Measurements from ENCODE around the gene LRP3. TPM values are rescaled to one million over a fixed set of nuclear protein-coding genes. Genes with fewer than 3 reads are reported as not detected.
"Not testable (repeated sequence)": the region's sequence is repeated elsewhere in the genome, so short reads cannot be mapped to it uniquely, and the experiment has no call there.

LRP3 gene
- total RNA-seq, 1 donor from 2014 or later: 0.21 TPM

DNA sequence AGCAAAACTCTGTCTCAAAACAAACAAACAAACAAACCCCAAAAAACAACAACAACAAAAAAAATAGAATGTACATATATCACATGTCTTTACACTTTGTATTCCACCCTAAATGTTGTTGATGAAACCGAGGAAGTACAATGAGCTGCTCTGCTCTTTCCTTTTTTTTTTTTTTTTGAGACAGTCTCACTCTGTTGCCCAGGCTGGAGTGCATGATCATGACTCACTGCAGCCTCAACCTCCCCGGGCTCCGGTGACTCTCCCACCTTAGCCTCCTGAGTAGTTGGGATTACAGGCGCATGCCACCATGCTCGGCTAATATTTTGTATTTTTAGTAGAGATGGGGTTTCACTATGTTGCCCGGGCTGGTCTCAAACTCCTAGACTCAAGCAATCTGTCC is 30.6 kb upstream of the LRP3 start:
- intact Hi-C loops (cut with micrococcal nuclease): no loop called here
- Mint-ChIP-seq H3K4me1 (ENCODE audit: low read depth) (peaks cover 25% of the 10 kb centered on the region), H3K27ac (no peak overlapping the region)

DNA sequence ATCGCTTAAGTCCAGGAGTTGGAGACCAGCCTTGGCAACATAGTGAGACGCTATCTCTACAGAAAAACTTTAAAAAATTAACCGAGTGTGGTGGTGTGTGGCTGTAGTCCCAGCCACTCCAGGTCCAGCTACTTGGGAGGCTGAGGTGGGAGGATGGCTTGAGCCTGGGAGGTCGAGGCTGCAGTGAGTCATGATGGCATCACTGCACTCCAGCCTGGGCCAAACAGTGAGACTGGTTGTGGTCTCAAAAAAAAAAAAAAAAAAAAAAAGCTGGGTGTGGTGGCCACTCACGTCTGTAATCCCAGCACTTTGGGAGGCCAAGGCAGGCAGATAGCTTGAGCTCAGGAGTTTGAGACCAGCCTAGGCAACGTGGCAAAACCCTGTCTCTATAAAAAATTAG is 28.1 kb upstream of the LRP3 start:
- intact Hi-C loops (cut with micrococcal nuclease); H3K27me3 Mint-ChIP-seq (ENCODE audit: low read depth); H3K4me3 Mint-ChIP-seq (ENCODE audit: low read depth); DNase-seq (ENCODE audit: low spot score); H3K36me3 Mint-ChIP-seq (ENCODE audit: low read depth); H3K27ac Mint-ChIP-seq: not testable (repeated sequence)
- Mint-ChIP-seq H3K4me1 (ENCODE audit: low read depth) (peaks cover 10% of the 10 kb centered on the region), H3K9me3 (peaks cover 16% of the 10 kb centered on the region)

More for the DNA sequence above, 30.6 kb upstream of the LRP3 start:
- Mint-ChIP-seq H3K27me3 (ENCODE audit: low read depth) (no peaks in the 10 kb centered on the region), H3K36me3 (ENCODE audit: low read depth) (peaks cover 5% of the 10 kb centered on the region), H3K4me3 (ENCODE audit: low read depth) (no peak overlapping the region), H3K9me3 (peaks cover 9% of the 10 kb centered on the region)
- no peak for DNase-seq (ENCODE audit: low spot score)

DNA sequence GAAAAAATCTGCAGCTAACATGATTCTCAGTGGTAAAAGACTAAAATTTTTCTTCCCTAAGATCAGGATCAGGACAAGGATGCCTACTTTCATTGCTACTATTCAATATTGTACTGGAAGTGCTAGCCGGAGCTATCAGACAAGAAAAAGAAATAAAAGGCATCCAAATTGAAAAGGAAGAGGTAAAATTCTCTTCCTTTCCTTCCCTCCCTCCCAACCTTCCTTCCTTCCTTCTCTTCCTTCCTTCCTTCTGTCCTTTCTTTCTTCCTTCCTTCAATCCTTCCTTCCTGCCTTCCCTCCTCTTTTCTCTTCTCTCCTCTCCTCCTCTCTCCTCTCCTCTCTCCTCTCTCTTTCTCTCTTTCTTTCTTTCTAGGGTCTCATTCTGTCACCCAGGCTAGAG is 26.7 kb upstream of the LRP3 start:
- Mint-ChIP-seq H3K27ac (no peak overlapping the region), H3K4me1 (ENCODE audit: low read depth) (peaks cover 6% of the 10 kb centered on the region)

DNA sequence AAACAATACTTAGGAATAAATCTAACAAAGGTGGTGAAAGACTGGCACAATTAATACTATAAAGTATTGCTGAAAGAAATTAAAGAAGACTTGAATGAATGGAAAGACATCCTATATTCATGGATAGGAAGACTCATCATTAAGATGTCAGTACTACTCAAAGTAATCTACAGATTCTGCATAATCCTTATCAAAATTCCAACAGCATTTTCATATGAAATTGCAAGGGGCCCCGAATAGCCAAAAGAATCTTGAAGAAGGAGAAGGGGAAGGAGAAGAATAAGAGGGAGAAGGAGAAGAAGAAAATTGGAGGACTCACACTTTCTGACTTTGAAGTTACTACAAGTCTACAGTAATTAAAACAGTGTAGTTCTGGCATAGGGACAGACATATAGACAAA is 25.6 kb upstream of the LRP3 start:
- Mint-ChIP-seq H3K27me3 (ENCODE audit: low read depth) (no peaks in the 10 kb centered on the region), H3K4me3 (ENCODE audit: low read depth) (no peak overlapping the region), H3K4me1 (ENCODE audit: low read depth) (peaks cover 7% of the 10 kb centered on the region), H3K9me3 (peaks cover 16% of the 10 kb centered on the region), H3K27ac (no peak overlapping the region), H3K36me3 (ENCODE audit: low read depth) (peaks cover 10% of the 10 kb centered on the region)
- intact Hi-C loops (cut with micrococcal nuclease): no loop called here
- DNase-seq (ENCODE audit: low spot score): no peak

More for the DNA sequence above, 26.7 kb upstream of the LRP3 start:
- intact Hi-C loops (cut with micrococcal nuclease): no loop called here
- H3K4me3 Mint-ChIP-seq (ENCODE audit: low read depth): no peak overlapping the region
- peaks cover 7% of the 10 kb centered on the region for H3K36me3 Mint-ChIP-seq (ENCODE audit: low read depth)
- peaks cover 16% of the 10 kb centered on the region for H3K9me3 Mint-ChIP-seq
- no peaks in the 10 kb centered on the region for H3K27me3 Mint-ChIP-seq (ENCODE audit: low read depth)
- no peak for DNase-seq (ENCODE audit: low spot score)

DNA sequence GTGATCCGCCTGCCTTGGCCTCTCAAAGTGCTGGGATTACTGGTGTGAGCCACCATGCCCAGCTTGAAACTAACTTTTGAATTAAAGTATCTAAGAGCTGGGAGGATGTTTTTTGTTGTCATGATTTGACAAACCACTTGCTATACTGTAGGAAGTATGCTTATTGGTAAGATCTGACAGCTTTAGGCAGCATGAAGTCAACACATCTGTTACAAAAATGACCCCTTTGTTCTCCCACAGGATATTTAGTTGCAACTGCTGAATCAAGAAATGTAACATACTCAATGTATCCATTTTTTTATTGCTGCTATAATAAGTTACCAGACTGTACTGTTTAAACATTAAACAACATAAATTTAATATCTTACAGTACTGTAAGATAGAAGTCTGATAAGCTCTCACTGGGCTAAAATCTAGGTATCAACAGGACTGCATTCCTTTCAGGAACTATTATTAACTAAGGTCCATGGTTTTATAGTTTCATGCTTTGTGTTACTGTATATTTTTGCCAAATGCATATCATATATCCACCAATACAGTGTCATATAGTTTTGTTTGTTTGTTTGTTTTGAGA is 22.8 kb upstream of the LRP3 start:
- Mint-ChIP-seq H3K27me3 (ENCODE audit: low read depth) (no peaks in the 10 kb centered on the region), H3K4me1 (ENCODE audit: low read depth) (peaks cover 16% of the 10 kb centered on the region), H3K36me3 (ENCODE audit: low read depth) (peaks cover 10% of the 10 kb centered on the region), H3K27ac (no peak overlapping the region), H3K4me3 (ENCODE audit: low read depth) (no peak overlapping the region), H3K9me3 (peaks cover 16% of the 10 kb centered on the region)
- DNase-seq (ENCODE audit: low spot score): no peak
- intact Hi-C loops (cut with micrococcal nuclease): no loop called here

DNA sequence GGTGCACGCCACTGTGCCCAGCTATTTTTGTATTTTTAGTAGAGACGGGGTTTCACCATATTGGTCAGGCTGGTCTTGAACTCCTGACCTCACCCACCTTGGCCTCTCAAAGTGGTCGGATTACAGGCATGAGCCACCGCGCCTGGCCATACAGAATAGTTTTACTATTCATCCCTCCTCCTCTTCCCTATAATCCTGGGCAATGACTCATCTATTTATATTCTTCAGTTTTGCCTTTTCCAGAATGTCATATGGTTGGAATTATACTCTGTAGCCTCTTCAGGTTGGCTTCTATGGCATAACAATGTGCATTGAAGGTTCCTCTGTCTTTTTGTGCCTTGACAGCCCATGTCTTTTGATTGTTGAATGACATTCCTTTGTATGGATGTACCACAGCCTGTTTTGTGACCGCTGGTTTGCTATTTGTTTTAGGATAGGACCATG is 22.2 kb upstream of the LRP3 start:
- intact Hi-C loops (cut with micrococcal nuclease): no loop called here
- Mint-ChIP-seq H3K36me3 (ENCODE audit: low read depth) (peaks cover 10% of the 10 kb centered on the region), H3K27me3 (ENCODE audit: low read depth) (peaks cover 2% of the 10 kb centered on the region), H3K4me1 (ENCODE audit: low read depth) (peaks cover 17% of the 10 kb centered on the region), H3K27ac (no peak overlapping the region), H3K4me3 (ENCODE audit: low read depth) (no peak overlapping the region), H3K9me3 (peaks cover 16% of the 10 kb centered on the region)
- DNase-seq (ENCODE audit: low spot score): no peak

DNA sequence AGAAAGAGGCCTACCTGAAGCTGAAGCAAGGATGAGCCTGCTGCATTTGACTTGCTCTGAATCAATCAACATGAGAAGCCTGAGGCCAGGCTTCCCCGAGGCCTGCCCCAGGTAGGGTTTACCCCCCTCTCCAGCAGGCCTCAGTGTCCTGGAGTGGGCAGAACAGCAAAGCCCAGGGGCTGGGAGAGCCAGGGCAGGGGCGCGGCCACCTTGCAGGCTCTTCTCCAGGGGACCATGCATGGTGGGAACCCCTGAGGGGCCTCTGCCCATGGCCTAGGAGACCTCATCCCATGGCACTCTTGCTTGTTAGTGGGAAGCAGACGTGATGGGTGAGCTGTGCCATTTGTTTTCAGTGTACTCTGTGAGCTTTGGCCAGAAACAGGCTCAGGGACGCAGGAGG is 19.9 kb upstream of the LRP3 start:
- Mint-ChIP-seq H3K27ac (no peak overlapping the region), H3K27me3 (ENCODE audit: low read depth) (peaks cover 2% of the 10 kb centered on the region), H3K36me3 (ENCODE audit: low read depth) (peaks cover 4% of the 10 kb centered on the region), H3K4me1 (ENCODE audit: low read depth) (peaks cover 24% of the 10 kb centered on the region), H3K9me3 (peaks cover under 1% of the 10 kb centered on the region), H3K4me3 (ENCODE audit: low read depth) (no peak overlapping the region)
- DNase-seq (ENCODE audit: low spot score): no peak
- intact Hi-C loops (cut with micrococcal nuclease): no loop called here

DNA sequence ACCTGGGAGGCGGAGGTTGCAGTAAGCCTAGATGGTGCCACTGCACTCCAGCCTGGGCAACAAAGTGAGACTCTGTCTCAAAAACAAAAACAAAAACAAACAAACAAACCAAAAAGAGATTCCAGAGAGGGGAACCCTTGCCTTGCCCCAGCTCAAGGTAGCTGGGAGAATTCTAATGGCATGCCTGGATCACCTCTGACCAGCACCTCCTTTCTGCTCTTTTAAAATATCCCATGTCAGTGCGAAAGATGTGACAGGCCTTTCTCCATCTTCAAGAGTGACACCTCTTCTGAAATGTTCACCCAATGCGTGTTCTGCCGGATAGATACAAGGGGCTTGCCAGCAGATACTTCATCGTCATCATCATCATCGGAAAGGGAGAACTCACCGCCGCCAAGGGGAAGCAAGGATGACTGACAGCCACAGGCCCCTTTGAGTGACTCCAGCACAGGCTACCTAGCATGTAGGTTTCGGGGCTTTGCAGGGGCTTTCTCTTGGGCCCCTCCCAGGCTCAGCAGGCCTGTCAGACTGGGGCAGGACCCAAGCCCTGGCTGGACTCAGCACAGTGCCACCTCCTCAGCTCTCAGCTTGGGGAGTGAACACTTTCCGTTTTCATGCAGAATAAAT is 18.9 kb upstream of the LRP3 start:
- Mint-ChIP-seq H3K27me3 (ENCODE audit: low read depth) (peaks cover 5% of the 10 kb centered on the region), H3K4me3 (ENCODE audit: low read depth) (peak overlapping the region; percentile 87), H3K4me1 (ENCODE audit: low read depth) (peaks cover 24% of the 10 kb centered on the region), H3K9me3 (no peaks in the 10 kb centered on the region), H3K36me3 (ENCODE audit: low read depth) (peaks cover 4% of the 10 kb centered on the region), H3K27ac (peak overlapping the region; percentile 91)
- intact Hi-C loops (cut with micrococcal nuclease): loop anchor here (5.0 kb wide), 1 partner anchor 483 kb away; the partner anchor contains the start of gene NUDT19
- no peak for DNase-seq (ENCODE audit: low spot score)

DNA sequence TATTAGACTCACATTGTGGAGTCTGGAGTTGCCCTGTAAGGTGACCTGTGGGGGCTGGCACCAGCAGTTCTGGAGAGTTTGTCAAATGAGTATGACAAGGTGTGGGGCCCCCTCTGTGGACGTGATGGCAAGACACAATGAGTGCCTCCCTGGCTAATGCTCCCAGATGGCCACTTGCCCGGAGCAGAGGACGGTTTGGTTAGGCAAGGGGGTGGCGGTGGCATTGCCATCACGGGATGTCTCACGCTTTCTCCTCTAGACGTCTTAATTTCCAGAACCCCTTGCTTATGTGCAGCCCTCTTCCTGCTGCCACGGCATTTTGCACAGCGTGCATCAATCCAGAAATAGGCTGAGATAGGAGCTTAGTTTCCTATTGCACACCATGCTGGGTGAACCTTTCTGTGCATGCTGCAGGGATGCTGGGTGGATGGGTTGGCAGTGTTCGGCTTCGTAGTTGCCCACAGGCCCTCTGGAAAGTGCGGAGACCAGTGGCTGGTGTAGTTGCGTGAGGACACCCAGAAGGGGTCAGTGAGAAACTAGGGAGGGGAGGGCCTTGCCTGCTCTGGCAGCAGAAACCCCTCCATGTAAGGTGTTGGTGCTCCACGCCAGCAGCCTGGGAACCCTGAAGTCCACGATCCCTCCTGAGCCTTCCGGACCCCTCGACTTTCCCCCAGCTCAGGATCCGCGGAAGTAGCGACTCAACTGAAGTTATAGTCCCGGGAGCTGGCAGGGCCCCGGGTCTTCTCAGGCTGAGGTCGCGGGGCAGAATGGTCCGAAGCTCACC is 18.1 kb upstream of the LRP3 start:
- peaks cover 5% of the 10 kb centered on the region for H3K27me3 Mint-ChIP-seq (ENCODE audit: low read depth)
- DNase-seq (ENCODE audit: low spot score): no peak

DNA sequence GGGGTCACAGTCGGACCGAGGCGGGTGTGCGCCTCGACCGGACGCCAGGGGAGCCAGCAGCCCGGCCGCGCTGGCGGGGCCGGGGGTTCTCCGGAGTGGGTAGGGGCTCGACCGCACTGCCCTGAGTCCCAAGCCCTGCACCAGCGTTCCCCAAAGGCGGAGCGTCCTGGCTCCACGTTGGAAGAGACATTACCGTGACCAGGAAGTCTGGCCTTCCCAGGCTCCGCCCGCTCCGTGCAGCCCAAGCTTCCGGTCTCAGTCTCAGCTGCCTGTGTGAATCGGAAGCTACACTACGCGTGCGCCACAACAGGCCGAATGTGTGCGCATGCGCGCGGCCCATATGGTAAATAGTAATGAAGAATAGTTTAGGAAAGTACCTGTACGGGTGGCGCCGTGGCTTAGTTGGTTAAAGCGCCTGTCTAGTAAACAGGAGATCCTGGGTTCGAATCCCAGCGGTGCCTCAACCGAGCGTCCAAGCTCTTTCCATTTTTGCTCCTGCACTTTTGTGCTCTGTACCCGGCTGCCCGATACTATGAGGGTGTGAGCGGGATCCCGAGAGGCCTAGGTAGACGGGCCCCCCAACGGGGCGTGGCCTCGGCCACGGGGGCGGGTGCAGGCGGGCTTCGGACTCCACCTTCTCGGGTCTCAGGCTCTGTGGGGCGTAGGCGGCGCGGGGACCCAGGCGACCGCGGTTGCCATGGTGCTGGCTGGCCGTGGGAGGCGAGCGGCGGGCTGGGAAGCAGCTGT is 17.3 kb upstream of the LRP3 start:
- Mint-ChIP-seq H3K4me1 (ENCODE audit: low read depth) (peaks cover 24% of the 10 kb centered on the region), H3K27me3 (ENCODE audit: low read depth) (peaks cover 5% of the 10 kb centered on the region), H3K4me3 (ENCODE audit: low read depth) (peak overlapping the region; percentile 87), H3K27ac (peak overlapping the region; percentile 91), H3K36me3 (ENCODE audit: low read depth) (peaks cover 4% of the 10 kb centered on the region), H3K9me3 (no peaks in the 10 kb centered on the region)
- intact Hi-C loops (cut with micrococcal nuclease): loop anchor here (1.0 to 5.0 kb wide), 5 partner anchors 17 to 485 kb away; partner anchors contain the start of genes FAAP24 and NUDT19
- peak; percentile 97 for DNase-seq (ENCODE audit: low spot score)

More for the DNA sequence above, 18.1 kb upstream of the LRP3 start:
- intact Hi-C loops (cut with micrococcal nuclease): loop anchor here (1.0 to 5.0 kb wide), 5 partner anchors 16 to 484 kb away; partner anchors contain the start of genes FAAP24 and NUDT19
- peak overlapping the region; percentile 91 for H3K27ac Mint-ChIP-seq
- peak overlapping the region; percentile 87 for H3K4me3 Mint-ChIP-seq (ENCODE audit: low read depth)
- H3K36me3 Mint-ChIP-seq (ENCODE audit: low read depth): peaks cover 4% of the 10 kb centered on the region
- H3K4me1 Mint-ChIP-seq (ENCODE audit: low read depth): peaks cover 24% of the 10 kb centered on the region
- H3K9me3 Mint-ChIP-seq: no peaks in the 10 kb centered on the region

DNA sequence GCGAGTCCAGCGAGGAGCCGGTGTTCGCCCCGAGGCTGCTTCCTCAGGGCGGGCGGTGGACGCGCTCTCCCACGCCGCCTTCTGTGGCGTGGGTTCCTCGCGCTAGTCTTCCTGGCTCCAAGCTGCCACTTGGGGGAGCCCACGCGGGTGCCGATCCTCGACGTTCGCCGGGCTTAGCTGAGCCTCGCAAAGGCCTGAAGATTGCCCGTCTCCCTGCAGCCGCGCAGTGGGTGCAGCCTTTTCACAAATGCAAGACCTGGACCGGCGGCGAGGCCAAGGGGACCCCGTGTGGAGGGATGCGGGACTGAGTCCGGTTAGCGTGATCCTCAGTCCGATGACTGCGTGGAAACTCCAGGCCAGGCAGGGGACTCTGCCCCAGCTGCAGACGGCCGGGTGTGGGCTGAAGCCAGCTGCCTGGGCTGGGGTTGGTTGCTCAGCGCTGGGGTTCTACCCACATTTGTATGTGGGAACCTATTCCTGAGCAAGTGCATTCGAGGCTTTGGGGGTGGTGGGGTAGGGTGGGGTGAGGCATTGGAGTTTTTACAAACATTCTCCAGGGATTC is 16.6 kb upstream of the LRP3 start:
- no peak for DNase-seq (ENCODE audit: low spot score)
- H3K27ac Mint-ChIP-seq: no peak overlapping the region
- H3K27me3 Mint-ChIP-seq (ENCODE audit: low read depth): peaks cover 5% of the 10 kb centered on the region
- no peaks in the 10 kb centered on the region for H3K9me3 Mint-ChIP-seq
- peaks cover 2% of the 10 kb centered on the region for H3K36me3 Mint-ChIP-seq (ENCODE audit: low read depth)
- H3K4me1 Mint-ChIP-seq (ENCODE audit: low read depth): peaks cover 21% of the 10 kb centered on the region
- intact Hi-C loops (cut with micrococcal nuclease): loop anchor here (2.0 to 5.0 kb wide), 4 partner anchors 33 to 485 kb away; partner anchors contain the start of genes FAAP24 and NUDT19
- peak overlapping the region; percentile 87 for H3K4me3 Mint-ChIP-seq (ENCODE audit: low read depth)
